Measurements from ENCODE around the gene CHST1. TPM values are rescaled to one million over a fixed set of nuclear protein-coding genes. Genes with fewer than 3 reads are reported as not detected.
A peak's percentile ranks its signal among the peaks of the same experiment; 100 is the strongest.

The CHST1 gene
- total and polyA plus RNA-seq, 4 experiments from 2014 or later = not detected

GRCh38 chr11:45651841-45652749 lies 13.3 kb downstream of the CHST1 start:
- CTCF ChIA-PET (ENCODE audit: partially characterized antibody) = interaction anchor here (0.9 kb wide), 1 partner anchor 281 kb away, joined by 4 read pairs; no protein-coding TSS in a partner anchor
- Histone ChIP-seq H3K9me3 (ENCODE audit: control insufficient read depth in 1 of 2, low read length in 2 of 2) (no peaks in the 10 kb centered on the region), H3K4me1 (ENCODE audit: insufficient read depth, low read length) (peaks cover 6% of the 10 kb centered on the region), H3K4me3 (ENCODE audit: low read length in 2 of 2) (no peak overlapping the region), H3K27me3 (ENCODE audit: insufficient read depth, low read length) (no peaks in the 10 kb centered on the region), H3K27ac (ENCODE audit: low read depth, low read length) (no peak overlapping the region), H3K36me3 (ENCODE audit: insufficient read depth, low read length) (no peaks in the 10 kb centered on the region)
- H3K27me3 Mint-ChIP-seq = peaks cover 4 to 23% of the 10 kb centered on the region in 2 donors
- no peaks in the 10 kb centered on the region for H3K36me3 Mint-ChIP-seq
- H3K9me3 Mint-ChIP-seq = no peaks in the 10 kb centered on the region
- POLR2A ChIA-PET (ENCODE audit: partially characterized antibody) = no interaction called here
- H3K27ac Mint-ChIP-seq = no peak overlapping the region
- H3K4me3 Mint-ChIP-seq = no peak overlapping the region
- peaks cover 0 to 10% (median 4%) of the 10 kb centered on the region in 4 donors for H3K4me1 Mint-ChIP-seq
- DNase-seq = no peak
- intact Hi-C loops (cut with micrococcal nuclease) = no loop called here

- peaks cover 0 to 10% (median 4%) of the 10 kb centered on the region in 4 donors for H3K4me1 Mint-ChIP-seq
- no peak overlapping the region for H3K27ac ChIP-seq (ENCODE audit: low read depth, low read length)
- no peak overlapping the region for H3K4me3 ChIP-seq (ENCODE audit: low read length in 2 of 2)
- H3K27me3 ChIP-seq (ENCODE audit: insufficient read depth, low read length) = no peaks in the 10 kb centered on the region
- no peak overlapping the region for H3K4me3 Mint-ChIP-seq
- no peaks in the 10 kb centered on the region for H3K36me3 ChIP-seq (ENCODE audit: insufficient read depth, low read length)
- H3K4me1 ChIP-seq (ENCODE audit: insufficient read depth, low read length) = peaks cover 6% of the 10 kb centered on the region
- no peaks in the 10 kb centered on the region for H3K9me3 ChIP-seq (ENCODE audit: control insufficient read depth in 1 of 2, low read length in 2 of 2)
- no peak overlapping the region for H3K27ac Mint-ChIP-seq
- H3K9me3 Mint-ChIP-seq = no peaks in the 10 kb centered on the region
- DNase-seq = no peak
- peaks cover 3 to 25% of the 10 kb centered on the region in 2 donors for H3K27me3 Mint-ChIP-seq
- POLR2A ChIA-PET (ENCODE audit: partially characterized antibody) = no interaction called here
- CTCF ChIA-PET (ENCODE audit: partially characterized antibody) = interaction anchor here (0.6 kb wide), 1 partner anchor 1331 kb away, joined by 5 read pairs; no protein-coding TSS in a partner anchor
- H3K36me3 Mint-ChIP-seq = no peaks in the 10 kb centered on the region
- intact Hi-C loops (cut with micrococcal nuclease) = no loop called here
Measured at GRCh38 chr11:45651156-45651555, 14.3 kb downstream of the CHST1 start.

- Histone ChIP-seq H3K27me3 (ENCODE audit: insufficient read depth, low read length) (no peaks in the 10 kb centered on the region), H3K27ac (ENCODE audit: low read depth, low read length) (no peak overlapping the region), H3K4me3 (ENCODE audit: low read length in 2 of 2) (no peak overlapping the region), H3K36me3 (ENCODE audit: insufficient read depth, low read length) (no peaks in the 10 kb centered on the region), H3K9me3 (ENCODE audit: control insufficient read depth in 1 of 2, low read length in 2 of 2) (no peaks in the 10 kb centered on the region), H3K4me1 (ENCODE audit: insufficient read depth, low read length) (peaks cover 5% of the 10 kb centered on the region)
- H3K27me3 Mint-ChIP-seq = peaks cover 3 to 23% of the 10 kb centered on the region in 2 donors
- H3K4me3 Mint-ChIP-seq = peak overlapping the region in 3 of 8 donors; percentile 25 to 43 (median 42)
- H3K4me1 Mint-ChIP-seq = peaks cover 0 to 6% (median 4%) of the 10 kb centered on the region in 4 donors
- intact Hi-C loops (cut with micrococcal nuclease) = no loop called here
- H3K9me3 Mint-ChIP-seq = no peaks in the 10 kb centered on the region
- ChIA-PET POLR2A (ENCODE audit: partially characterized antibody) (no interaction called here), CTCF (ENCODE audit: partially characterized antibody) (interaction anchor here (0.6 kb wide), 1 partner anchor 1330 kb away, joined by 5 read pairs; no protein-coding TSS in a partner anchor)
- no peak for DNase-seq
- H3K27ac Mint-ChIP-seq = no peak overlapping the region
- H3K36me3 Mint-ChIP-seq = no peaks in the 10 kb centered on the region
Measured at GRCh38 chr11:45650166-45651095, 15.0 kb downstream of the CHST1 start.

GRCh38 chr11:45649544-45650165 lies 15.8 kb downstream of the CHST1 start:
- no peaks in the 10 kb centered on the region for H3K9me3 Mint-ChIP-seq
- H3K4me3 Mint-ChIP-seq = no peak overlapping the region
- intact Hi-C loops (cut with micrococcal nuclease) = no loop called here
- H3K27me3 ChIP-seq (ENCODE audit: insufficient read depth, low read length) = no peaks in the 10 kb centered on the region
- H3K36me3 ChIP-seq (ENCODE audit: insufficient read depth, low read length) = no peaks in the 10 kb centered on the region
- H3K27me3 Mint-ChIP-seq = peaks cover 3 to 23% of the 10 kb centered on the region in 2 donors
- H3K27ac ChIP-seq (ENCODE audit: low read depth, low read length) = no peak overlapping the region
- H3K36me3 Mint-ChIP-seq = no peaks in the 10 kb centered on the region
- peaks cover 0 to 3% (median under 1%) of the 10 kb centered on the region in 4 donors for H3K4me1 Mint-ChIP-seq
- no peak overlapping the region for H3K4me3 ChIP-seq (ENCODE audit: low read length in 2 of 2)
- POLR2A ChIA-PET (ENCODE audit: partially characterized antibody) = no interaction called here
- no peak overlapping the region for H3K27ac Mint-ChIP-seq
- no peak for DNase-seq
- CTCF ChIA-PET (ENCODE audit: partially characterized antibody) = interaction anchor here (2.7 kb wide), 1 partner anchor 7 kb away, joined by 8 read pairs; no protein-coding TSS in a partner anchor
- H3K4me1 ChIP-seq (ENCODE audit: insufficient read depth, low read length) = no peaks in the 10 kb centered on the region
- H3K9me3 ChIP-seq (ENCODE audit: control insufficient read depth in 1 of 2, low read length in 2 of 2) = no peaks in the 10 kb centered on the region

- Histone ChIP-seq H3K4me1 (ENCODE audit: insufficient read depth, low read length) (no peaks in the 10 kb centered on the region), H3K9me3 (ENCODE audit: control insufficient read depth in 1 of 2, low read length in 2 of 2) (no peaks in the 10 kb centered on the region), H3K27ac (ENCODE audit: low read depth, low read length) (no peak overlapping the region), H3K36me3 (ENCODE audit: insufficient read depth, low read length) (no peaks in the 10 kb centered on the region), H3K4me3 (ENCODE audit: low read length in 2 of 2) (no peak overlapping the region), H3K27me3 (ENCODE audit: insufficient read depth, low read length) (no peaks in the 10 kb centered on the region)
- Mint-ChIP-seq H3K4me1 (peaks cover 0 to 3% (median under 1%) of the 10 kb centered on the region in 4 donors), H3K27ac (no peak overlapping the region), H3K9me3 (no peaks in the 10 kb centered on the region), H3K27me3 (peaks cover 3 to 25% of the 10 kb centered on the region in 2 donors), H3K4me3 (no peak overlapping the region), H3K36me3 (no peaks in the 10 kb centered on the region)
- POLR2A ChIA-PET (ENCODE audit: partially characterized antibody) = no interaction called here
- CTCF ChIA-PET (ENCODE audit: partially characterized antibody) = interaction anchor here (0.7 to 2.7 kb wide), 2 partner anchors 8 to 250 kb away, joined by 3 to 8 read pairs; no protein-coding TSS in a partner anchor
- intact Hi-C loops (cut with micrococcal nuclease) = no loop called here
- no peak for DNase-seq
Measured at GRCh38 chr11:45648931-45649330, 16.5 kb downstream of the CHST1 start.

GRCh38 chr11:45647786-45648185 lies 17.6 kb downstream of the CHST1 start:
- no peak for DNase-seq
- Mint-ChIP-seq H3K4me3 (no peak overlapping the region), H3K36me3 (no peaks in the 10 kb centered on the region), H3K27me3 (peaks cover 6 to 26% of the 10 kb centered on the region in 2 donors), H3K27ac (no peak overlapping the region), H3K4me1 (peaks cover 0 to 3% (median under 1%) of the 10 kb centered on the region in 4 donors), H3K9me3 (no peaks in the 10 kb centered on the region)
- intact Hi-C loops (cut with micrococcal nuclease) = no loop called here
- Histone ChIP-seq H3K27me3 (ENCODE audit: insufficient read depth, low read length) (no peaks in the 10 kb centered on the region), H3K4me1 (ENCODE audit: insufficient read depth, low read length) (no peaks in the 10 kb centered on the region), H3K4me3 (ENCODE audit: low read length in 2 of 2) (no peak overlapping the region), H3K9me3 (ENCODE audit: control insufficient read depth in 1 of 2, low read length in 2 of 2) (no peaks in the 10 kb centered on the region), H3K36me3 (ENCODE audit: insufficient read depth, low read length) (no peaks in the 10 kb centered on the region), H3K27ac (ENCODE audit: low read depth, low read length) (no peak overlapping the region)
- ChIA-PET CTCF (ENCODE audit: partially characterized antibody) (interaction anchor here (2.7 kb wide), 1 partner anchor 9 kb away, joined by 8 read pairs; no protein-coding TSS in a partner anchor), POLR2A (ENCODE audit: partially characterized antibody) (no interaction called here)

Data from CD4-positive, alpha-beta memory T cell (primary cell).